Epithelial cell of proximal tubule (primary cell): ENCODE measurements around the gene ENTR1. TPM values are rescaled to one million over a fixed set of nuclear protein-coding genes. Genes with fewer than 3 reads are reported as not detected.
"Not testable (repeated sequence)": the region's sequence is repeated elsewhere in the genome, so short reads cannot be mapped to it uniquely, and the experiment has no call there.

Experiments used
- DNase-seq: peaks from one replicate; pipeline ENCODE4 v3.0.0-alpha.2; 2011; ENCODE audit warnings: low read depth
- H3K4me3 ChIP-seq: 2 replicates; pipeline ENCODE4 v1.5.1; 2011; ENCODE audit warnings: low read depth, mild to moderate bottlenecking, low read length
- total RNA-seq: library from RNA; depleted of rRNA; stranded (reverse); fragments of >200 nt; gene quantifications from 2 replicates; pipeline ENCODE4 v1.2.3, GENCODE V29; 2015
- TF ChIP-seq, protein P1 (sequence below): conservative IDR thresholded peaks from 2 replicates; pipeline ENCODE4 v1.5.1; 2012; ENCODE audit warnings: low read depth, mild to moderate bottlenecking, low read length

Gene ENTR1
- total RNA-seq, 1 donor from 2014 or later: 57.5 TPM

DNA sequence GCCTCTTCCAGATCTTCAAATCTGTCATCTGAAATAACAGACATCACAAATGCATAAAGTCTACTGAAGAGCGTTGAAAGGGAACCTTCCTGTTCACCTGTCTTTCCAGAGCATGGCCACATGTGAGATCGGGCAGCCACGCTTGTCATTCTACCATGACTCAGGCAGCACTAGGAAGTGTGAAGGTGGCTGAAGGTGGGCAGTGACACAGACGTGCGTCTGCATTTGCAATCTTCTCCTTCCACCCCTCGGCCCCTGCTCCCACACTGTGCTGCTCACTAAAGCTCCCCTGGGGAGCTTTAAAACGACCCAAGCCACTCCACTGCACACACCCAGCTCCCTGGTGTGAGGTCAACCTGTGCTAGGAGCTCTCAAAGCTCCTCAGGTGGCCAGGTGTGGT lies 2.5 kb downstream of the ENTR1 start:
- DNase-seq: no peak
- H3K4me3 ChIP-seq: no peak overlapping the region
- TF ChIP-seq, protein P1, sequence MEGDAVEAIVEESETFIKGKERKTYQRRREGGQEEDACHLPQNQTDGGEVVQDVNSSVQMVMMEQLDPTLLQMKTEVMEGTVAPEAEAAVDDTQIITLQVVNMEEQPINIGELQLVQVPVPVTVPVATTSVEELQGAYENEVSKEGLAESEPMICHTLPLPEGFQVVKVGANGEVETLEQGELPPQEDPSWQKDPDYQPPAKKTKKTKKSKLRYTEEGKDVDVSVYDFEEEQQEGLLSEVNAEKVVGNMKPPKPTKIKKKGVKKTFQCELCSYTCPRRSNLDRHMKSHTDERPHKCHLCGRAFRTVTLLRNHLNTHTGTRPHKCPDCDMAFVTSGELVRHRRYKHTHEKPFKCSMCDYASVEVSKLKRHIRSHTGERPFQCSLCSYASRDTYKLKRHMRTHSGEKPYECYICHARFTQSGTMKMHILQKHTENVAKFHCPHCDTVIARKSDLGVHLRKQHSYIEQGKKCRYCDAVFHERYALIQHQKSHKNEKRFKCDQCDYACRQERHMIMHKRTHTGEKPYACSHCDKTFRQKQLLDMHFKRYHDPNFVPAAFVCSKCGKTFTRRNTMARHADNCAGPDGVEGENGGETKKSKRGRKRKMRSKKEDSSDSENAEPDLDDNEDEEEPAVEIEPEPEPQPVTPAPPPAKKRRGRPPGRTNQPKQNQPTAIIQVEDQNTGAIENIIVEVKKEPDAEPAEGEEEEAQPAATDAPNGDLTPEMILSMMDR: no peak

DNA sequence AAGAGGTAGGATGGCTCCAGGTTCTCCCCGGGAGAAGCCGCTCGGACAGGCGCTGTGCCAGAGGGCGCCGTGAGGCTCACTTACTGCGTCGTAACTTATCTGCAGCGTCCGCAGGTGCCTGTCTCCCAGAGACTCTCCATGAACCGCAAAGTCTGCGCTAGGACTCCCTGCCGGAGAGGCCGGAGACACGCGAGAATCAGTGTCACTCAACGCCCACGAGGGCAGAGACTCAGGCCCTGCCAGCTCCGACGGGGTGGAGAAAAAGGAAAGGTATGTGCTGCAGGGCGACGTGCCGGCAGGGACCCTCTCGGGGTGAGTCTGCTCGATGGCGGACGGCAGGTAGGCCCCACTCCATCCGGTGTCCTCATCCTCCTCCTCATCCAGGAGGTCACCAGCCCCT lies 3.4 kb downstream of the ENTR1 start:
- not testable (repeated sequence) for DNase-seq, H3K4me3 ChIP-seq

DNA sequence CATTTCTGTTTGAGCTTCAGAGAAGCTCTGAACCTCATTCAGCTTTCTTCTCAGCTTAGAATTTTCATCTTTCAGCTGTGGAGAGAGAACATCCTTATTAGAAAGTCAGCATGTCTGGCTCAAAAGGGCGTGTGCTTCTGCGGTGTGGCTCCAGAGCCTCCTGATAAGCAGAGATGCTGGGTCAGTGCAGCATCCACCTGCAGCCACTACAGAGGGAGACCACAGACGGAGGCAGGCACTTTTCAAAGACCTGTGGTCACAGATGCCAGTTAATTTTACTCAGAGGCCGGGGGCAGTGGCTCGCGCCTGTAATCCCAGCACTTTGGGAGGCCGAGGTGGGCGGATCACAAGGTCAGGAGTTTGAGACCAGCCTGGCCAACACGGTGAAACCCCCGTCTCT lies 4.5 kb downstream of the ENTR1 start:
- DNase-seq, H3K4me3 ChIP-seq: not testable (repeated sequence)

- no peak for DNase-seq
- H3K4me3 ChIP-seq: no peak overlapping the region
- TF ChIP-seq, protein P1: no peak
Measured at GRCh38 chr9:136405481-136405880, 4.9 kb downstream of the ENTR1 start.

DNA sequence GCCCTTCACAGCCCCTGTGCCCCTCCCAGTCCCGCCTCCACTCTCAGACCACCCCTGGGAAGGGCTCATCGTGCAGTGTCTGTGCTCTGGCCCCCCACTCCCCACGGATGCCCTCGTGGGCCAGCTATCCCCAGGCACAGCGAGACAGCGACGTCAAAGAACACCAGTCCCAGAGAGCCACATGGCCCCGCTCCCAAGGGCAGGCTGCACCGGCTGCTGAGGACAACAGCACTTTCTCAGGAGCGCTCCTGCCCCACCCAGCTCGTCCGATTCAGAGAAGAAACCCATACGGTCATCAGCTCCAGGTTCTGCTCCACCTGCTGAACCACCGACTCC lies 5.6 kb downstream of the ENTR1 start:
- no peak for DNase-seq
- no peak overlapping the region for H3K4me3 ChIP-seq
- TF ChIP-seq, protein P1: no peak

DNA sequence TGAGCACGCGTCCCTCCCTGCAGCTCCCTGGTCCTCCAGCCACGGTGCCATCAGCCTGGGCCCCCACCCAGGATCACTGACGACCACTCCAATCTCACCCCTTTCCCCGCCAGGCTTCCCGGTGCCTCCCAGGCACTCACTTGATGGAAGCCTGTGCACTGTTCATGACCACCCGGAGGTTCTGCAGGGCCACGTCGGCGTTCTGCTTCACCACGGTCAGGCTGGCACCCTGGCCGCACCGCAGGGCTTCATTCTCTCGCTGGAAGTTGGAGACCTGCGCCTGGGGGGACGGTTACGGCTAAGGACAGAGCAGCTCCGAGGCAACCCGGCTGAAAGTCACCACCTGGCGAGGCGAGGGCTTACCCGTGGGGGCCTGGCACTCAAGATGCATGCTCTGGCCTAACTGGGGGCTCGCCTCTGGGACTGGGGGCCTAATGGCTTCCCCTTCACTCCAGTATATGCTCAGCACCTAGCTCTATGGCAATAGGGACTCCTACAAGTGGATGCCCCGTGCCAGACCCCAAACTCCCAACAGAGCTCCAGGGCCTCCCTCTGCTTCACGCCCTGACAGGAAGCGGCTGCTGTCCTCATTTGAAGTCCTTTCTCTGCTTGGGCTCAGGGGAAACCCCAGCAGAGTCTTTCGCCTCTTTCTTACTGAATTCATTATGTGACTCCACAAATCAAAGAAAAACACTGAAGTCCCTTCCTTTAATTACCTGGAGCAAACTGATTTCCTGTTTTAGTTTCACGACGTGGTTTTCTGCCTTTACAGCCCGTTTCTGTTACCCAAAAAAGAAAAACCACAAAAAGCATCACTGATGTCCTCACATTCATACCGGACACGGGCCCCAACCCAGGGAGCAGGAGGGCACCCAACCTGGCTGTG lies 6.3 kb downstream of the ENTR1 start:
- no peak overlapping the region for H3K4me3 ChIP-seq
- TF ChIP-seq, protein P1: no peak

DNA sequence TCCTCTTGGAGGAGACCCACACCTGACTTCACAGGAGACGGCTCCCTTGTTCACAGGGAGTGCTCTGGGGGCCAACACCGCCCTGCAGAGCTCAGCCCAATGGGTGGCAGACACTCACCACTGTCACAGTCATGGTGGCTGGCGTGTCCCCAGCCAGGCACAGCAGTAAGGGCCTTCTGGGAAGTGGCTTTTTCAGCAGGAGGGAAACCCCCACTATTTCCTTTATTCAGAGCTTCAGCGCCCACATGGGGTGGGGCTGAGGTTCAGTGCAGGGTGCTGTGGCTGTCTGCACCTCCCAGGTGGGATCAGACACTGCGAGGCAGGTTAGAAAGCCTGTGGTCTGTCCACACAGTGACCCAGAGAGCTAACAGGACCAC lies 6.9 kb downstream of the ENTR1 start:
- TF ChIP-seq, protein P1: no peak
- no peak for DNase-seq
- no peak overlapping the region for H3K4me3 ChIP-seq

More for the DNA sequence above, 6.3 kb downstream of the ENTR1 start:
- DNase-seq: no peak

- no peak for DNase-seq
- TF ChIP-seq, protein P1: no peak
Measured at GRCh38 chr9:136402067-136402466, 8.3 kb downstream of the ENTR1 start.

More at GRCh38 chr9:136402067-136402466, 8.3 kb downstream of the ENTR1 start:
- no peak overlapping the region for H3K4me3 ChIP-seq
